ENCODE data around the gene SPEG.

DNA sequence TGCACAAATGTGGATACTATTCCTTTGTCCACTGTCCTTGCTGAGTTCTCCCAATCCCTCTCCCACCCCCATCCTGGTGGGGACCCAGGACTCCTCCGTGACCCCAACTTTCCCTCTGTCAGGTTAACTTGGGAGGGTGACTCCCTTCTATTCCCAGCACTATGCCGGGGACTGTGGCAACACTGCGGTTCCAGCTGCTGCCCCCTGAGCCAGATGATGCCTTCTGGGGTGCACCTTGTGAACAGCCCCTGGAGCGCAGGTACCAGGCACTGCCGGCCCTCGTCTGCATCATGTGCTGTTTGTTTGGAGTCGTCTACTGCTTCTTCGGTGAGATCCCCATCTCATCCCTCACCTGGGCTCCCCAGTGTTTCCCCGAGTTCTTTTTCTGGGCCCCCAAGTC is 109.9 kb downstream of the SPEG start:
- TF ChIP-seq, protein P1, sequence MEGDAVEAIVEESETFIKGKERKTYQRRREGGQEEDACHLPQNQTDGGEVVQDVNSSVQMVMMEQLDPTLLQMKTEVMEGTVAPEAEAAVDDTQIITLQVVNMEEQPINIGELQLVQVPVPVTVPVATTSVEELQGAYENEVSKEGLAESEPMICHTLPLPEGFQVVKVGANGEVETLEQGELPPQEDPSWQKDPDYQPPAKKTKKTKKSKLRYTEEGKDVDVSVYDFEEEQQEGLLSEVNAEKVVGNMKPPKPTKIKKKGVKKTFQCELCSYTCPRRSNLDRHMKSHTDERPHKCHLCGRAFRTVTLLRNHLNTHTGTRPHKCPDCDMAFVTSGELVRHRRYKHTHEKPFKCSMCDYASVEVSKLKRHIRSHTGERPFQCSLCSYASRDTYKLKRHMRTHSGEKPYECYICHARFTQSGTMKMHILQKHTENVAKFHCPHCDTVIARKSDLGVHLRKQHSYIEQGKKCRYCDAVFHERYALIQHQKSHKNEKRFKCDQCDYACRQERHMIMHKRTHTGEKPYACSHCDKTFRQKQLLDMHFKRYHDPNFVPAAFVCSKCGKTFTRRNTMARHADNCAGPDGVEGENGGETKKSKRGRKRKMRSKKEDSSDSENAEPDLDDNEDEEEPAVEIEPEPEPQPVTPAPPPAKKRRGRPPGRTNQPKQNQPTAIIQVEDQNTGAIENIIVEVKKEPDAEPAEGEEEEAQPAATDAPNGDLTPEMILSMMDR (IDR thresholded peaks at IDR 0.05; ENCODE audit: control extremely low read depth in 1 of 3, insufficient read depth in 1 of 3, low read depth in 1 of 3, low read length in 3 of 3): no peak
- TF ChIP-seq SRF (IDR thresholded peaks at IDR 0.05; ENCODE audit: low read depth, low read length) (no peak), RNF2 (IDR thresholded peaks at IDR 0.05; ENCODE audit: borderline replicate concordance, low read depth, low read length, missing control alignments, poor library complexity, severe bottlenecking) (no peak), RXRA (IDR thresholded peaks at IDR 0.05; ENCODE audit: insufficient read depth, low read depth, low read length) (no peak), FOSL1 (IDR thresholded peaks at IDR 0.05; ENCODE audit: insufficient read depth, low read depth, low read length) (no peak), POLR2A (IDR thresholded peaks at IDR 0.05; ENCODE audit: control extremely low read depth in 1 of 2, low read depth in 2 of 2, low read length in 2 of 2) (no peak), EZH2 (IDR thresholded peaks at IDR 0.05; ENCODE audit: low read depth, low read length, severe bottlenecking) (no peak), EP300 (IDR thresholded peaks at IDR 0.05; ENCODE audit: borderline replicate concordance in 1 of 2, low read depth in 2 of 2, low read length in 2 of 2) (no peak), SIN3A (conservative IDR thresholded peaks at IDR 0.05 in 1 of 2, IDR thresholded peaks at IDR 0.05 in 1 of 2; ENCODE audit: low read depth in 1 of 2, low read length in 2 of 2) (no peak)
